ENCODE data around the gene KAT8.
"Not testable (repeated sequence)": the region's sequence is repeated elsewhere in the genome, so short reads cannot be mapped to it uniquely, and the experiment has no call there.

Gene KAT8

GRCh38 chr16:31084584-31085302 lies 32.7 kb upstream of the KAT8 start:
- DNase-seq = no peak

- DNase-seq = no peak
These were observed 32.1 kb upstream of the KAT8 start for GRCh38 chr16:31085411-31085810.

DNA sequence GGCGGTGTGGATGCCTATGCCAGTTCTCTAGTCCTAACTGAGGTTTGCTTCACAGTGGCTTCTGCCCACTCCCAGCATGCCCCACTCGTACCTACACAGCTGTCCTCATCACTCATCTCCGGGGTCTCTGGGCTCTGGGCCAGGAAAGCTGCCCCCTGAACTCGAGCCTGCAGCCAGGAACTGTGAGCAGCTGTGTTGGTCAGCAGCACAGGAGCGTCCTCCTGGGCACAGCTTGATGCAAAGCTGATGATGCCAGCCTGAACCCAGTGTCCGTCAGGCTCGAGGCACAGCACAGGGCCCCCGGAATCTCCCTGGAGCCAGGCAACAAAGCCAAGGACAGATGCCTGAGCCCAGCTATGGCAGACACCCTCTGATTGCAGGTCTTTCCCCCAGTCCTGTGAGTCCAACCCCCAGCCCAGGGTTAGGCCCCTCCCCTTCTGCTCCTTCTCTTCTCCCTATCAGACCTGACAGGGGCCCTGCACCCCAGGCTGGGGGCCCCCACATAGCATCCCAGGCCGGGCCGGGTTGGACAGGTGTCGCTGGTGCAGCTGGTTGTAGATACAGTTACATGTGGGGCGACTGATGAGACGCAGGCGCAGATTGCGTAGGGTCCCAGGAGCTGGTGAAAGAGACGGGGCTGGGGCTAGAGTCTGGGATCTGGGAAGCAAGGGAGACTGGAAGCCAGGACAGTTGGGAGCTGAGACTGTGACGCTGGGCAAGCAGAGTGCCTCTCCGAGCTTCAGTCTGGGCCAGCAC lies 31.4 kb upstream of the KAT8 start:
- no peak for DNase-seq

GRCh38 chr16:31086629-31086906 lies 30.9 kb upstream of the KAT8 start:
- DNase-seq = no peak

GRCh38 chr16:31087481-31087880 lies 30.0 kb upstream of the KAT8 start:
- DNase-seq = no peak

GRCh38 chr16:31087971-31088370 lies 29.5 kb upstream of the KAT8 start:
- DNase-seq = no peak

DNA sequence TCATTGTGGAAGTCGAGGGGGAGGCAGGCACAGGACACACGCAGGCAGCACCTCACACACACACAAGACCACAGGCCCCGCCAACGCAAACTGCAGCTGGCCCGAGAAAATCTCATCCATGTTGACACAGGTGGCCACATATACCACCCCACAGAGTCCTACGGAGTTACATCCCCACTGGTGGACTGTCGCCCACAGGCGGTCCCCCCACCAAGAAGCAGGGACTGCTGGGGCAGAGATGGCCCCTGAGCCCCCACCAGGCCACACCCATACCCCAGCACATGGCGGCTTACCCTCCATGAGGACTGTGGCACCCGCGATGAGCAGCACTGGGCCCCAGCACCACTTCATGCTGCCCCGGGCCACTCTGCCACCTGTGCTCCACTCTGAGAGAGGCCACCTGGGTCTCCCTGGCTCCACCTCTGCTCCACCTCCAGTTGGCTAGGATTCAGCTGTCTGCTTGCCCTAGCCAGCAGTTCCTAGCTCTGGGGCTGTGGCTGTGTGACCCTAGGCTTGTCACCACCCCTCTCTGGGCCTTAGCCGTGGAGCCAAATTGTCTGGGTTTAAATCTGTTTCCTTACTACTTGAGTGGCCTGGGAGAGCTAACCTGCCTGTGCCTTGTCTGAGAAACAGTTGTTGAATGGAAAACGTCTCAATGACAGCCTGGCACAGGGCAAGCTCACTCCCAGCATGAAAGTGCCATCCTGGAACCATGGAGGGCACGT lies 28.8 kb upstream of the KAT8 start, which contains the start of gene PRSS53:
Gene PRSS53, minus strand, starts transcription at position 485 of the 725 bp plus-strand sequence. Its CDS starts 134 bp downstream, at position 351.
- DNase-seq = no peak

DNA sequence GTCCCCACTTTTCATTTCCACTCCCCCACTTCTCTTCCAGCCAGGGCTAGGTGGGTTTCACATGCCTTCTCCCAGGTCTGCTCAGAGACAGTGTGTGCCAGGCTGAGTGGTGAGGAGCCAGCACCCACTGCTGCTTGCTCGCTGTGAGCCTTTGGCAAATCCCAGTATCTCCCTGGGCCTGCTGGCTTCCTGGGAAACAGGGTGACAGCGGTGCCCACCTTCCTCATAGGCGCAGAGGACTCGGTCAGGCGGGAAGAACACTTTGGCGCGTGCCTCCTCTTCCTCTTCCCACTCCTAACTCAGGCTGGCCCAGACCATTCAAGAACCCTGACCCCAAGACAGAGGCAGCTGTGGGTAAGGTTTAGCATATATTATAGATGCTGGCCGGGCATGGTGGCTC lies 28.3 kb upstream of the KAT8 start:
- no peak for DNase-seq

DNA sequence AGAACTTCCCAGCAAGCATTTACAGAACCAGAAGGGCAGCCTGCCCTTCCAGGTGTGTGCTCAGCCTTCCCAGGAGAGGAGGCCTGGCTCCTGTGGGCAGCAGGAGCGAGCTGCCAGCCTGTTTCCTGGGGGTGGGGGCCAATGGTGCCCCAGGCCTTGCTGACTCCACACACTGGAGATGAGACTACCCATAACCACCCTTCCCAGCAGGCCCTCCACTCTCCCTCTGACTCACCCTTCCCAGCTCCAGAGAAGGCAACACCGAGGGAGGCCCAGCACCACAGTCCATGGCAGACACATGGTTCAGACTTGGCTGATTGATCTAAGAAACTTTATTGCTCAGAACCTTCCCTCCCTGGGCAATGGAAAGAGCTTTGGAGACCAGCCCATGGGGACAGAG lies 26.9 kb upstream of the KAT8 start:
- DNase-seq = no peak

DNA sequence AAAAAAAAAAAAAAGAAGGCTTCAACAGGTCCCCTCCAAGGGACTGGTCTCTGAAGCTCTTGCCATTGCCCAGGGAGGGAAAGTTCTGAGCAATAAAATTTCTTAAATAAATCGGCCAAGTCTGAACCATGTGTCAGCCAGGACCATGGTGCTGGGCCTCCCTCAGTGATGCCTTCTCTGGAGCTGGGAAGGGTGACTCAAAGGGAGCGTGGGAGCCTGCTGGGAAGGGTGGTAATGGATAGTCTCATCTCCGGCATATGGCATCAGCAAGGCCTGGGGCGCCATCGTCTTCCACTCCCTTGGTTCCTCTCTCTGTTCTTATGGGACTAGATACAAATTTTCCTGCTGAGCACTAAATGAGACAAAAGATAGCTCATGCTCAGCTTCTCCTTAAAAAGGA lies 25.1 kb upstream of the KAT8 start:
- no peak for DNase-seq

GRCh38 chr16:31093132-31093703 lies 24.2 kb upstream of the KAT8 start:
- DNase-seq = no peak

- no peak for DNase-seq
These were observed 23.4 kb upstream of the KAT8 start for GRCh38 chr16:31094088-31094423.

DNA sequence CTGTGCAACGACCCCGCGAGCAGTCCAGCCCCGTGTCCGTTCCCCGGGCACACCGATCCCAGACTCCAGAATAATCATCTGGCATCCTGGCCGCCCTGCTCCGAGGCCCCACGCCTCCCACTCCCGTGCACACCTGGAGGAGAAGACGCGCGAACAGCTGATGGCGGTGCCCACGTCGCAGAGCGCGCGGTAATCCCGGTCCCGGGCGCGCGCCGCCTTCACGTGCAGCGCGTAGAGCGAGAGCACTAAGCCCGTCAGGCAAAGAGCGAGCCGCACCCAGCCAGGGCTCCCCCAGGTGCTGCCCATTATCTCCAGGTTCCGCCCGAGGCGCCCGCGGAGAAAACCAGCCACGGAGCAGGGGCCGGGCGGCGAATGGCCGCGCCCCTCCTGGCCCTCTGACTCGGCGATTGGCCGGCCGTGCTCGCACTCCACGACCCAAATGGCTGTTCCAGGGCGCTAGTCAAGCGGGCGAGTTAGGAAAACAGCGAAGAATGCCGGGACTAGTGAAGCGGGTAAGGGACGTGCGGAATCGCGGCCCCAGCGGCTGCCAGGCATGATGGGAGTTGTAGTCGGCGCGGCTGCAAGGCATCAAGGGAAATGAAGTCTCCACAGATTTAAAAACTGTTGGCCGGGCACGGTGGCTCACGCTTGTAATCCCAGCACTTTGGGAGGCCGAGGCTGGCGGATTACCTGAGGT lies 22.9 kb upstream of the KAT8 start, which contains the start of gene VKORC1:
Gene VKORC1, minus strand, starts transcription at position 374 of the 697 bp plus-strand sequence. Its CDS starts 68 bp downstream, at position 306.
- peak; percentile 88 to 89 for DNase-seq

DNA sequence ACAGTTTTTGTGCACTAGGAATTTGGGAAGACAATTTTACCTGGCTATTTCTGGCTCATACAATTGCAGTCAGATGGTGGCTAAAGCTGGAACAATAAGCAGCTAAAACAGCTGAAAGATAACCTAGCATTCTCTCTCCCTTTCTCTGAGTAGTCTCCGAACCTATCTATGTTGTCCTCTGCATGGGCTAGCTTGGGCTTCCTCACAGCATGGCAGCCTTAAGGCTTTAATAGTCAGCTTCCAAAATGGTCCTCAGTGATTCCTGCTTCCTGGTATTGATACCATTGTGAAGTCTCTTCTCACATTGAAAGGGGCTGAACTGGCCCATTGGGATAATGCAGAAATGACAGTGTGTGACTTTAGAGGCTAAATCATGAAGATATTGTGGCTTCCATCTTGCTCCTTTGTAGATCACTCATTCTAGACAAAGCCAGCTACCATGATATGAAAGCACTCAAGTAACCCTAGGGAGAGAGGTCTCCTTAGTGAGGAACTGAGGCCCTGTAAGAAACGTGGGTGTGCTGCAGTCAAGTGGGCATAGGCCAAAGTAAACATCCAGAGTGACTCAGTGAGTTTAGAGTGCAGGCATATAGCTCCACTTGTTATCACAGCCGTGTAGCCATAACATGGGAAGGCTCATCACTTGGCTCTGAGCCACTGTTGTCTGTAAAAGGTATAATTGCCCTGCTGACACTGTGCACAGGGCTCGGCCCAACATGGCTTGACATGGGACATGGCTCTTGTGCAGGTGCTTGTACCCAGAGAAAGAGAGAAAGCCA lies 17.4 kb upstream of the KAT8 start:
- no peak for DNase-seq

- DNase-seq = not testable (repeated sequence)
These were observed 16.4 kb upstream of the KAT8 start for GRCh38 chr16:31100876-31101641.

DNA sequence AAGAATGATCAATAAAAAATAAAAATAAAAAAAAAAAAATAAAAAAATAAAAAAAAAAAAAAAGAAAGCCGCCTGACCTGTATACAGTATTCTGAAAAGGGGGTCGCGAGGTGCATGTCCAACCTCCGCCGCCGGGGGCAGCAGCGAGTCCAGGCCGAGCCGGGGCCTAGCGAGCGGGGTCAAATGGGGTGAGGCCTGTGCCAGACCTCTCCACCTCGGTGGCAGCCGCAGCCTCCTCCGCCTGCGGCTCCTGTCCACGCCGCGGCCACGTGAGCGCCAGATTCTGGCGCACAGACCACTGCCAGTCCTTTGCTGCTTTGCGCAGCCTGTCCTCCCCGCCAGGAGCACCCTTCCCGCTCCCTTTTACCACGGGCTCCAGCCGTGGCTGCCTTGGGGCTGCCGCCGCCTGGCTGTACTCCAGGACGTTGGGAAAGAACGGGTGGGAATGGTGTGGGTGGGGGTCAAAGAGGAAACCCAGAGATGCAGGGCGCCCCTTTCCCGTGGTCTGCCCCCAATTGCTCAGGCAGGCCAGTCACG lies 11.7 kb upstream of the KAT8 start:
- peak; percentile 84 to 85 for DNase-seq

DNA sequence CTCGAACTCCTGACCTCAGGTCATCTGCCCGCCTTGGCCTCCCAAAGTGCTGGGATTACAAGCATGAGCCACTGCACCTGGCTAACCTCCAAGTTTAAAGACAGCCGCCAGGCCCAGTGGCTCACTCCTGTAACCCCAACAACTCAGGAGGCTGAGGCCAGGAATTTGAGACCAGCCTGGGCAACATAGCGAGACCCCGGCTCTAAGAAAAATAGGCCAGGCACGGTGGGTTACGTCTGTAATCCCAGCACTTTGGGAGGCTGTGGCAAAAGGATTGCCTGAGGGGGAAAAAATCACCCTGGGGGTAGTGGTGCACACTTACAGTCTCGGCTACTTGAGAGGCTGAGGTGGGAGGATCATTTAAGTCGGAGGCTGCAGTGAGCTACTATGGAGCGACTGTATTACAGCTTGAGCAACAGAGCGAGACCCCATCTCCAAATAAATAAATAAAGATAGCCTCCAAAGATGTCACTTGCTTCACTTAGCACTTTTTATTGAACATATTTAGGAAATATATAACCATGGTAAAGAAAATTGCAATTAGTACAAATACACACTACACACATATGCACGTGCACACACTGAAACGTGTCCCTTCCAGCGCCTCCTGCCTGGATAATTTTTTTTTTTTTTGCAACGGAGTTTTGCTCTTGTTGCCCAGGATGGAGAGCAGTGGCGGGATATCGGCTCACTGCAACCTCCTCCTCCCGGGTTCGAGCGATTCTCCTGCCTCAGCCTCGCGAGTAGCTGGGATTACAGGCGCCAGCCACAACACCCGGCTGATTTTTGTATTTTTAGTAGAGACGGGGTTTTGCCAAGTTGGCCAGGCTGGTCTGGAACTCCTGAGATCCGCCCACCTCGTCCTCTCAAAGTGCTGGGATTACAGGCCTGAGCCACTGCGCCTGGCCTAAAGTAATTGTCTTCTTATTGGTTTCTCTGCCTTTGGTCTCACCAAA lies 10.7 kb upstream of the KAT8 start:
- no peak for DNase-seq

DNA sequence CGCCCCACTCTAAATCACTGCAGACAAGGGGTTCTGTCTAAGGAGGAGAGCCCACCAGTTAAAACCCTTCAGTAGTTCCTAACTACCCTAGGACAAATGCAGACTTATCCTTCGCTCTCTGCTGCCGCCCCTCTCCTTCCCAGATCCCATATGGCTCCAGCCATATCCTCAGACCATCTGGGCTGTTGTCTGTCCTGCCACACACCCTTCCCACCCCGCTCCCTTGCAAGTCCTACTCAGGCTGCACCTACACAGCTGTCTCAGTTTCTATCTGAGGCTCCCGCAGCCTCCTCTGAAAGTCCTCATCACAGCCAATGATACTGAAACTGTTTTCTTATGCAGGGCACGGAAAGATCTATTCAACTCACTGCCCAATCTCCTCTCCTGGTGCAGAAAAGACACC lies 10.0 kb upstream of the KAT8 start:
- no peak for DNase-seq

- peak; percentile 63 to 64 for DNase-seq
These were observed 9.2 kb upstream of the KAT8 start, which contains the start of gene BCKDK for GRCh38 chr16:31108035-31108793. Gene BCKDK, plus strand, starts transcription at chr16:31108386. Its CDS starts 838 bp downstream, at chr16:31109224.

Data from CD4-positive, alpha-beta T cell treated with Interleukin-1 beta for 1 hour (primary cell).